K562 (cell line): ENCODE measurements around the gene TXNL4A. TPM values are rescaled to one million over a fixed set of nuclear protein-coding genes. Genes with fewer than 3 reads are reported as not detected.

Source experiments
- BCOR ChIP-seq: fragments of 450-650 bp; IDR thresholded peaks from 2 replicates; pipeline ENCODE4 v1.6.1; 2016
- ZNF778 ChIP-seq: fragments of 450-650 bp; formaldehyde crosslinking; IDR thresholded peaks from 2 replicates; pipeline ENCODE4 v1.4.0; 2020; ENCODE audit warnings: mild to moderate bottlenecking, moderate library complexity
- polyA plus RNA-seq, 8 experiments: library from polyadenylated mRNA; depleted of rRNA in 4 of 8; stranded (reverse) in 5 of 8; unstranded in 3 of 8; fragments of >200 nt; fragmentation: Nextera tagmentation in 2 of 8; fragmentation: Illumina TruSeq in 1 of 8; extraction: Ambion mirVana in 2 of 8; extraction: Trizol in 1 of 8; gene quantifications; 2 replicates each; pipeline versions ENCODE4 v1.2.1 to v1.2.3, GENCODE V29; 2011 to 2014; ENCODE audit warnings: inconsistent platforms in 1 of 8, missing spikeins in 1 of 8
- total RNA-seq, 7 experiments: library from RNA; depleted of rRNA in 6 of 7; stranded (reverse); fragments of >200 nt in 6 of 7; fragmentation: Illumina TruSeq in 2 of 7; extraction: Trizol in 2 of 7; gene quantifications; 2 replicates each; pipeline versions ENCODE4 v1.2.1 to v1.2.3, GENCODE V29; 2011 to 2021; ENCODE audit warnings: low replicate concordance in 1 of 7
- TF ChIP-seq, protein P1 (sequence below): fragments of 200-600 bp; sonication (generic); IDR thresholded peaks from one replicate; pipeline ENCODE4 v1.6.1; 2012; ENCODE audit warnings: mild to moderate bottlenecking, low read depth, low read length, inconsistent platforms

TXNL4A gene
- total and polyA plus RNA-seq, 9 of the 15 experiments (the other 6 are each of a cell fraction or from before 2014, with no cell fraction given), result 27.0 to 132 (median 87.5) TPM

DNA sequence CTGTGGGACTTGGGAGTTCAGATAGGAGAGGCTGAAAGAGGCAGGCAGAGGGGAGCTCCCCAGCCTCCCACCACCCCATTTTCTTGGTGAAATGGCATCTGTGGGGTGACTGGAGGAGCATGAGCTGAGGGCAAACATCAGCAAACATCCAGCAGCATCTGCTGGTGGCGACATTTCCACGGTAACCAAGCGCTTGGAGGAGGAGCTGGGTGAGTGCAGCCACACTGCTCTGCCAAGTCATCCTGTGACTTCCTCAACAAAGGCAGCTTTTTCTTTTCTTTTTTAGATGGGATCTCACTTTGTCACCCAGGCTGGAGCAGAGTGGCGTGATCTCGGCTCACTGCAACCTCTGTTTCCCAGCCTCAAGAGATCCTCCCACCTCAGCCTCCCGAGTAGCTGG lies 5.6 kb downstream of the TXNL4A start (continued):
- TF ChIP-seq, protein P1, sequence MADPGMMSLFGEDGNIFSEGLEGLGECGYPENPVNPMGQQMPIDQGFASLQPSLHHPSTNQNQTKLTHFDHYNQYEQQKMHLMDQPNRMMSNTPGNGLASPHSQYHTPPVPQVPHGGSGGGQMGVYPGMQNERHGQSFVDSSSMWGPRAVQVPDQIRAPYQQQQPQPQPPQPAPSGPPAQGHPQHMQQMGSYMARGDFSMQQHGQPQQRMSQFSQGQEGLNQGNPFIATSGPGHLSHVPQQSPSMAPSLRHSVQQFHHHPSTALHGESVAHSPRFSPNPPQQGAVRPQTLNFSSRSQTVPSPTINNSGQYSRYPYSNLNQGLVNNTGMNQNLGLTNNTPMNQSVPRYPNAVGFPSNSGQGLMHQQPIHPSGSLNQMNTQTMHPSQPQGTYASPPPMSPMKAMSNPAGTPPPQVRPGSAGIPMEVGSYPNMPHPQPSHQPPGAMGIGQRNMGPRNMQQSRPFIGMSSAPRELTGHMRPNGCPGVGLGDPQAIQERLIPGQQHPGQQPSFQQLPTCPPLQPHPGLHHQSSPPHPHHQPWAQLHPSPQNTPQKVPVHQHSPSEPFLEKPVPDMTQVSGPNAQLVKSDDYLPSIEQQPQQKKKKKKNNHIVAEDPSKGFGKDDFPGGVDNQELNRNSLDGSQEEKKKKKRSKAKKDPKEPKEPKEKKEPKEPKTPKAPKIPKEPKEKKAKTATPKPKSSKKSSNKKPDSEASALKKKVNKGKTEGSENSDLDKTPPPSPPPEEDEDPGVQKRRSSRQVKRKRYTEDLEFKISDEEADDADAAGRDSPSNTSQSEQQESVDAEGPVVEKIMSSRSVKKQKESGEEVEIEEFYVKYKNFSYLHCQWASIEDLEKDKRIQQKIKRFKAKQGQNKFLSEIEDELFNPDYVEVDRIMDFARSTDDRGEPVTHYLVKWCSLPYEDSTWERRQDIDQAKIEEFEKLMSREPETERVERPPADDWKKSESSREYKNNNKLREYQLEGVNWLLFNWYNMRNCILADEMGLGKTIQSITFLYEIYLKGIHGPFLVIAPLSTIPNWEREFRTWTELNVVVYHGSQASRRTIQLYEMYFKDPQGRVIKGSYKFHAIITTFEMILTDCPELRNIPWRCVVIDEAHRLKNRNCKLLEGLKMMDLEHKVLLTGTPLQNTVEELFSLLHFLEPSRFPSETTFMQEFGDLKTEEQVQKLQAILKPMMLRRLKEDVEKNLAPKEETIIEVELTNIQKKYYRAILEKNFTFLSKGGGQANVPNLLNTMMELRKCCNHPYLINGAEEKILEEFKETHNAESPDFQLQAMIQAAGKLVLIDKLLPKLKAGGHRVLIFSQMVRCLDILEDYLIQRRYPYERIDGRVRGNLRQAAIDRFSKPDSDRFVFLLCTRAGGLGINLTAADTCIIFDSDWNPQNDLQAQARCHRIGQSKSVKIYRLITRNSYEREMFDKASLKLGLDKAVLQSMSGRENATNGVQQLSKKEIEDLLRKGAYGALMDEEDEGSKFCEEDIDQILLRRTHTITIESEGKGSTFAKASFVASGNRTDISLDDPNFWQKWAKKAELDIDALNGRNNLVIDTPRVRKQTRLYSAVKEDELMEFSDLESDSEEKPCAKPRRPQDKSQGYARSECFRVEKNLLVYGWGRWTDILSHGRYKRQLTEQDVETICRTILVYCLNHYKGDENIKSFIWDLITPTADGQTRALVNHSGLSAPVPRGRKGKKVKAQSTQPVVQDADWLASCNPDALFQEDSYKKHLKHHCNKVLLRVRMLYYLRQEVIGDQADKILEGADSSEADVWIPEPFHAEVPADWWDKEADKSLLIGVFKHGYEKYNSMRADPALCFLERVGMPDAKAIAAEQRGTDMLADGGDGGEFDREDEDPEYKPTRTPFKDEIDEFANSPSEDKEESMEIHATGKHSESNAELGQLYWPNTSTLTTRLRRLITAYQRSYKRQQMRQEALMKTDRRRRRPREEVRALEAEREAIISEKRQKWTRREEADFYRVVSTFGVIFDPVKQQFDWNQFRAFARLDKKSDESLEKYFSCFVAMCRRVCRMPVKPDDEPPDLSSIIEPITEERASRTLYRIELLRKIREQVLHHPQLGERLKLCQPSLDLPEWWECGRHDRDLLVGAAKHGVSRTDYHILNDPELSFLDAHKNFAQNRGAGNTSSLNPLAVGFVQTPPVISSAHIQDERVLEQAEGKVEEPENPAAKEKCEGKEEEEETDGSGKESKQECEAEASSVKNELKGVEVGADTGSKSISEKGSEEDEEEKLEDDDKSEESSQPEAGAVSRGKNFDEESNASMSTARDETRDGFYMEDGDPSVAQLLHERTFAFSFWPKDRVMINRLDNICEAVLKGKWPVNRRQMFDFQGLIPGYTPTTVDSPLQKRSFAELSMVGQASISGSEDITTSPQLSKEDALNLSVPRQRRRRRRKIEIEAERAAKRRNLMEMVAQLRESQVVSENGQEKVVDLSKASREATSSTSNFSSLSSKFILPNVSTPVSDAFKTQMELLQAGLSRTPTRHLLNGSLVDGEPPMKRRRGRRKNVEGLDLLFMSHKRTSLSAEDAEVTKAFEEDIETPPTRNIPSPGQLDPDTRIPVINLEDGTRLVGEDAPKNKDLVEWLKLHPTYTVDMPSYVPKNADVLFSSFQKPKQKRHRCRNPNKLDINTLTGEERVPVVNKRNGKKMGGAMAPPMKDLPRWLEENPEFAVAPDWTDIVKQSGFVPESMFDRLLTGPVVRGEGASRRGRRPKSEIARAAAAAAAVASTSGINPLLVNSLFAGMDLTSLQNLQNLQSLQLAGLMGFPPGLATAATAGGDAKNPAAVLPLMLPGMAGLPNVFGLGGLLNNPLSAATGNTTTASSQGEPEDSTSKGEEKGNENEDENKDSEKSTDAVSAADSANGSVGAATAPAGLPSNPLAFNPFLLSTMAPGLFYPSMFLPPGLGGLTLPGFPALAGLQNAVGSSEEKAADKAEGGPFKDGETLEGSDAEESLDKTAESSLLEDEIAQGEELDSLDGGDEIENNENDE, result no peak
- TF ChIP-seq ZNF778 (CRISPR knock-in tag), result no peak
- no peak for TF ChIP-seq BCOR
